K562 (cell line): ENCODE measurements around the gene FAM169A. TPM values are rescaled to one million over a fixed set of nuclear protein-coding genes. Genes with fewer than 3 reads are reported as not detected.

ENCODE experiments used
- ATAC-seq: fragments of 200-7000 bp; cut with Tn5 transposase; 3 replicates; pipeline ENCODE4 v1.9.1; 2020; ENCODE audit warnings: moderate library complexity
- BruUV-seq: library from RNA; stranded (reverse); fragments of 400-500 nt; replicated peaks from 2 replicates; lab custom pipeline; 2021; lab: Mats Ljungman, UMichigan
- CTCF ChIA-PET: fragments of 300-600 bp; formaldehyde crosslinking; extraction: SDS; loops from one replicate; lab custom pipeline; 2021; ENCODE audit warnings: low intra/inter-chr PET ratio; lab: Yijun Ruan, JAX
- POLR2A ChIA-PET: fragments of 300-600, 350-650 bp; sonication (Branson Sonifier 250); formaldehyde crosslinking; extraction: SDS; loops from one replicate; lab custom pipeline; 2021; ENCODE audit warnings: antibody characterized with exemption, inconsistent platforms; lab: Yijun Ruan, JAX
- DNase-seq, 4 experiments: peaks; one replicate each; pipeline versions ENCODE4 v3.0.0 to v3.0.0-alpha.2; 2011 to 2018; ENCODE audit warnings: low spot score in 3 of 4, mixed read lengths in 3 of 4; ENCODE audit errors: extremely low read depth in 1 of 4
- FAIRE-seq: peaks from 2 replicates; lab custom pipeline; 2011; peaks lifted over from hg19 to GRCh38; lab: Jason Lieb, UNC
- H2AFZ ChIP-seq: 2 replicates; pipeline ENCODE4 v1.6.0; 2011; ENCODE audit warnings: low read depth, low read length, control low read depth, inconsistent platforms
- H3K27ac ChIP-seq: fragments of 200-600 bp; 3 replicates; pipeline ENCODE4 v1.8.0; 2011; ENCODE audit warnings: low read depth, mild to moderate bottlenecking, control low read depth, inconsistent platforms, low read length, moderate library complexity, mixed read lengths; ENCODE audit errors: extremely low read depth
- H3K27me3 ChIP-seq, 2 experiments: fragments of 300-600 bp in 1 of 2; 2 replicates in 1 of 2; 3 replicates in 1 of 2; pipeline versions ENCODE4 v1.6.0 to v1.8.0; 2011; ENCODE audit warnings: inconsistent platforms in 2 of 2, low read length in 2 of 2, mild to moderate bottlenecking in 1 of 2, mixed read lengths in 1 of 2, moderate library complexity in 1 of 2; ENCODE audit not compliant: control insufficient read depth in 2 of 2, insufficient read depth in 2 of 2
- H3K36me3 ChIP-seq: fragments of 300-600 bp; 3 replicates; pipeline ENCODE4 v1.8.0; 2011; ENCODE audit warnings: mild to moderate bottlenecking, low read length, inconsistent platforms; ENCODE audit not compliant: control insufficient read depth, insufficient read depth
- H3K4me1 ChIP-seq, 2 experiments: fragments of 200-600 bp in 1 of 2; replicated peaks in 1 of 2; 2 replicates in 1 of 2; 3 replicates in 1 of 2; pipeline versions ENCODE4 v1.5.1 to v1.8.0; 2011; ENCODE audit warnings: inconsistent platforms in 2 of 2, low read length in 2 of 2, mild to moderate bottlenecking in 1 of 2, mixed read lengths in 1 of 2, moderate library complexity in 1 of 2; ENCODE audit not compliant: control insufficient read depth in 2 of 2, insufficient read depth in 2 of 2
- H3K4me2 ChIP-seq: 2 replicates; pipeline ENCODE4 v1.6.1; 2011; ENCODE audit warnings: low read length, control low read depth, inconsistent platforms, mixed read lengths; ENCODE audit not compliant: insufficient read depth
- H3K4me3 ChIP-seq: fragments of 200-600 bp; sonication (generic), shearing (Covaris generic); 2 replicates; pipeline ENCODE4 v1.5.1; 2016; ENCODE audit warnings: control low read depth, inconsistent platforms
- H3K79me2 ChIP-seq: fragments of 200-600 bp; 3 replicates; pipeline ENCODE4 v1.8.0; 2011; ENCODE audit warnings: low read length, inconsistent platforms; ENCODE audit not compliant: control insufficient read depth, insufficient read depth
- H3K9ac ChIP-seq, 2 experiments: 2 replicates each; pipeline versions ENCODE4 v1.6.0 to v1.6.1; 2011; ENCODE audit warnings: low read depth in 2 of 2, low read length in 2 of 2, control low read depth in 1 of 2, inconsistent platforms in 1 of 2, mild to moderate bottlenecking in 1 of 2, mixed read lengths in 1 of 2; ENCODE audit not compliant: insufficient read depth in 1 of 2
- H3K9me1 ChIP-seq: one replicate; pipeline ENCODE4 v1.6.0; 2011; ENCODE audit warnings: inconsistent platforms, mild to moderate bottlenecking, low read length, moderate library complexity; ENCODE audit not compliant: control insufficient read depth, insufficient read depth
- H3K9me3 ChIP-seq: replicated peaks from 2 replicates; pipeline ENCODE4 v1.5.1; 2011; ENCODE audit warnings: low read depth, low read length, inconsistent platforms; ENCODE audit not compliant: control insufficient read depth, insufficient read depth
- H4K20me1 ChIP-seq: replicated peaks from 2 replicates; pipeline ENCODE4 v1.6.1; 2011; ENCODE audit warnings: low read length, inconsistent platforms, mixed read lengths; ENCODE audit not compliant: control insufficient read depth, insufficient read depth
- CHD4 ChIP-seq: fragments of 200-600 bp; sonication (generic); IDR thresholded peaks from 3 replicates; pipeline ENCODE4 v1.6.1; 2012; ENCODE audit warnings: low read depth, mild to moderate bottlenecking, mixed read lengths, low read length, inconsistent platforms; ENCODE audit not compliant: insufficient read depth, insufficient replicate concordance, poor library complexity, severe bottlenecking
- CLOCK ChIP-seq: fragments of 250-450 bp; sonication (Bioruptor Pico); IDR thresholded peaks from 2 replicates; pipeline ENCODE4 v1.4.0; 2020; ENCODE audit warnings: mild to moderate bottlenecking, moderate library complexity, borderline replicate concordance
- DACH1 ChIP-seq: fragments of 450-650 bp; IDR thresholded peaks from 2 replicates; pipeline ENCODE4 v1.6.1; 2018; ENCODE audit not compliant: partially characterized antibody
- DDX20 ChIP-seq: fragments of 450-650 bp; IDR thresholded peaks from 2 replicates; pipeline ENCODE4 v1.6.1; 2016; ENCODE audit warnings: missing genetic modification characterization, low read depth, mild to moderate bottlenecking, missing compliant biosample characterization, moderate library complexity
- EHMT2 ChIP-seq: fragments of 450-650 bp; IDR thresholded peaks from 2 replicates; pipeline ENCODE4 v1.6.1; 2018; ENCODE audit warnings: antibody characterized with exemption
- FOXJ3 ChIP-seq: sonication (generic); formaldehyde crosslinking; IDR thresholded peaks from 2 replicates; pipeline ENCODE4 v1.4.0; 2020; ENCODE audit warnings: mild to moderate bottlenecking, missing genetic modification reagents
- GATAD2B ChIP-seq: fragments of 450-650 bp; IDR thresholded peaks from 2 replicates; pipeline ENCODE4 v1.6.1; 2017; ENCODE audit warnings: mild to moderate bottlenecking, borderline replicate concordance
- L3MBTL2 ChIP-seq: fragments of 450-650 bp; IDR thresholded peaks from 2 replicates; pipeline ENCODE4 v1.6.1; 2016; ENCODE audit warnings: mild to moderate bottlenecking, moderate library complexity
- LARP7 ChIP-seq: fragments of 450-650 bp; IDR thresholded peaks from 2 replicates; pipeline ENCODE4 v1.6.1; 2016
- MBD1 ChIP-seq: fragments of 250-450 bp; sonication (Bioruptor Pico); IDR thresholded peaks from 2 replicates; pipeline ENCODE4 v1.8.0; 2022; ENCODE audit warnings: inconsistent platforms
- MCM7 ChIP-seq, 2 experiments: fragments of 450-650 bp; IDR thresholded peaks; 2 replicates each; pipeline ENCODE4 v1.6.1; 2016 to 2018
- MTF1 ChIP-seq: fragments of 250-450 bp; sonication (Bioruptor Pico); IDR thresholded peaks from 2 replicates; pipeline ENCODE4 v1.9.0; 2021; ENCODE audit warnings: moderate library complexity, mild to moderate bottlenecking, inconsistent platforms, borderline replicate concordance
- NFE2 ChIP-seq: IDR thresholded peaks from 2 replicates; pipeline ENCODE4 v1.6.1; 2014; ENCODE audit warnings: antibody characterized with exemption, low read depth
- SRF ChIP-seq, 2 experiments: fragments of 250-450, 450-650 bp in 1 of 2; sonication (Bioruptor Pico) in 1 of 2; sonication (generic) in 1 of 2; formaldehyde crosslinking; IDR thresholded peaks; 2 replicates each; pipeline versions ENCODE4 v1.5.0 to v1.5.1; 2020 to 2022; ENCODE audit warnings: mild to moderate bottlenecking in 1 of 2, missing genetic modification reagents in 1 of 2
- TEAD2 ChIP-seq: fragments of 450-650 bp; IDR thresholded peaks from 2 replicates; pipeline ENCODE4 v1.6.1; 2016; ENCODE audit warnings: missing genetic modification characterization, control low read depth, missing compliant biosample characterization
- TRIM28 ChIP-seq: fragments of 450-650 bp; IDR thresholded peaks from 2 replicates; pipeline ENCODE4 v1.6.1; 2017
- USF2 ChIP-seq: sonication (generic); formaldehyde crosslinking; IDR thresholded peaks from 2 replicates; pipeline ENCODE4 v1.5.0; 2020; ENCODE audit warnings: missing genetic modification reagents
- ZKSCAN3 ChIP-seq: fragments of 250-450 bp; sonication (Bioruptor Pico); IDR thresholded peaks from 2 replicates; pipeline ENCODE4 v1.4.0; 2020
- ZNF780A ChIP-seq: fragments of 250-450 bp; sonication (Bioruptor Pico); IDR thresholded peaks from 2 replicates; pipeline ENCODE4 v1.5.0; 2021; ENCODE audit warnings: mild to moderate bottlenecking
- WGBS: fragments of 100-300 bp; shearing (Covaris generic); methylation state at CpG from one replicate; pipeline ENCODE4 v1.1.6; 2016; ENCODE audit warnings: low coverage, mixed read lengths; ENCODE audit not compliant: insufficient coverage; ENCODE audit errors: missing lambda C conversion rate; 5-methylcytosine and 5-hydroxymethylcytosine counted together
- in situ Hi-C: fragments of 300-500 bp; cut with MboI; formaldehyde crosslinking; loops from 4 replicates; pipeline ENCODE4 v1.15.0; 2018; ENCODE audit warnings: inconsistent platforms, mixed read lengths
- intact Hi-C: fragments of 100-400 bp; cut with micrococcal nuclease; formaldehyde crosslinking; loops from 2 replicates; pipeline ENCODE4 v1.14.2; 2022
- polyA plus RNA-seq, 8 experiments: library from polyadenylated mRNA; depleted of rRNA in 4 of 8; stranded (reverse) in 5 of 8; unstranded in 3 of 8; fragments of >200 nt; fragmentation: Nextera tagmentation in 2 of 8; fragmentation: Illumina TruSeq in 1 of 8; extraction: Ambion mirVana in 2 of 8; extraction: Trizol in 1 of 8; gene quantifications; 2 replicates each; pipeline versions ENCODE4 v1.2.1 to v1.2.3, GENCODE V29; 2011 to 2014; ENCODE audit warnings: inconsistent platforms in 1 of 8, missing spikeins in 1 of 8
- total RNA-seq, 7 experiments: library from RNA; depleted of rRNA in 6 of 7; stranded (reverse); fragments of >200 nt in 6 of 7; fragmentation: Illumina TruSeq in 2 of 7; extraction: Trizol in 2 of 7; gene quantifications; 2 replicates each; pipeline versions ENCODE4 v1.2.1 to v1.2.3, GENCODE V29; 2011 to 2021; ENCODE audit warnings: low replicate concordance in 1 of 7

Gene FAM169A
- total and polyA plus RNA-seq, 9 of the 15 experiments (the other 6 are each of a cell fraction or from before 2014, with no cell fraction given): 0.01 to 0.04 TPM; not detected in 7

GRCh38 chr5:74778609-74779008 is 87.6 kb downstream of the FAM169A start:
- Histone ChIP-seq H3K9ac (no peak overlapping the region), H3K4me2 (no peak overlapping the region), H3K79me2 (no peaks in the 10 kb centered on the region), H3K4me3 (no peak overlapping the region), H3K9me3 (no peaks in the 10 kb centered on the region), H2AFZ (no peak overlapping the region), H3K27ac (no peak overlapping the region), H3K36me3 (peaks cover 39% of the 10 kb centered on the region; the same call in 2 of the 3 replicates), H4K20me1 (no peaks in the 10 kb centered on the region), H3K27me3 (no peaks in the 10 kb centered on the region), H3K4me1 (no peaks in the 10 kb centered on the region), H3K9me1 (no peaks in the 10 kb centered on the region)
- no peak for ATAC-seq
- POLR2A ChIA-PET: no interaction called here
- no peak for DNase-seq
- CTCF ChIA-PET: no interaction called here
- 93% methylated on average over 2 of the region's 2 CpGs for WGBS
- BruUV-seq: no TSS peak
- FAIRE-seq: no peak
- in situ Hi-C loops: no loop called here
- intact Hi-C loops: no loop called here
- TF ChIP-seq USF2 (CRISPR knock-in tag) (no peak), ZKSCAN3 (no peak), LARP7 (no peak), SRF (CRISPR knock-in tag; IDR thresholded peaks at IDR 0.05) (no peak), CHD4 (no peak), MCM7 (IDR thresholded peaks at IDR 0.05) (no peak), EHMT2 (no peak), ZNF780A (CRISPR knock-in tag) (no peak), TRIM28 (no peak), CLOCK (no peak), L3MBTL2 (no peak), FOXJ3 (CRISPR knock-in tag) (no peak), GATAD2B (no peak), DDX20 (tag) (no peak), NFE2 (no peak), MBD1 (CRISPR knock-in tag) (no peak), DACH1 (no peak), TEAD2 (no peak), MTF1 (CRISPR knock-in tag) (no peak)
